GM20000 (cell line): ENCODE measurements around the gene TMEM239.

Source experiments
- DNase-seq: peaks from one replicate; pipeline ENCODE4 v3.0.0; 2012; ENCODE audit warnings: low spot score
- TF ChIP-seq, protein P1 (sequence below): IDR thresholded peaks from 2 replicates; pipeline ENCODE4 v1.5.1; 2012; ENCODE audit warnings: mild to moderate bottlenecking, control low read depth; ENCODE audit errors: extremely low read depth, missing control alignments

The TMEM239 gene

DNA sequence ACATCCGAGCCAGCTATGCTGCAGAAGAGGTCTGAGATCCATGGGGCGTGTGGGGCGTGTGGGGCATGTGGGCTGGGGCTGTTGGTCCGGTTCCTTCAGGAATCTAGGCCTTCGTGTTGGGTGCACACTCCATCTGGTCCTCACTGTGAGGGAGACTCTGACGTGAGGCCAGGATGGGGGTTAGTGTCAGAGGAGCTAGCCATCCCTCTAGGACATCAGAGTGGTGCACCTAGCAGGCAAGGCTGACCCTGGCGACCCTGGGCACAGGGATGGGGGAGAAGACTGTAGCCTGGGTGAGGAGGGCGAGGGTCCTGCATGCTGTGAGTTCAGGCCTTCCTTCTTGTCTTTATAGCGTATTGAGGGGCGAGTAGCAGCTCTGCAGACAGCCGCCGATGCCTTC, 48.5 kb downstream of the TMEM239 start:
- no peak for DNase-seq
- TF ChIP-seq, protein P1, sequence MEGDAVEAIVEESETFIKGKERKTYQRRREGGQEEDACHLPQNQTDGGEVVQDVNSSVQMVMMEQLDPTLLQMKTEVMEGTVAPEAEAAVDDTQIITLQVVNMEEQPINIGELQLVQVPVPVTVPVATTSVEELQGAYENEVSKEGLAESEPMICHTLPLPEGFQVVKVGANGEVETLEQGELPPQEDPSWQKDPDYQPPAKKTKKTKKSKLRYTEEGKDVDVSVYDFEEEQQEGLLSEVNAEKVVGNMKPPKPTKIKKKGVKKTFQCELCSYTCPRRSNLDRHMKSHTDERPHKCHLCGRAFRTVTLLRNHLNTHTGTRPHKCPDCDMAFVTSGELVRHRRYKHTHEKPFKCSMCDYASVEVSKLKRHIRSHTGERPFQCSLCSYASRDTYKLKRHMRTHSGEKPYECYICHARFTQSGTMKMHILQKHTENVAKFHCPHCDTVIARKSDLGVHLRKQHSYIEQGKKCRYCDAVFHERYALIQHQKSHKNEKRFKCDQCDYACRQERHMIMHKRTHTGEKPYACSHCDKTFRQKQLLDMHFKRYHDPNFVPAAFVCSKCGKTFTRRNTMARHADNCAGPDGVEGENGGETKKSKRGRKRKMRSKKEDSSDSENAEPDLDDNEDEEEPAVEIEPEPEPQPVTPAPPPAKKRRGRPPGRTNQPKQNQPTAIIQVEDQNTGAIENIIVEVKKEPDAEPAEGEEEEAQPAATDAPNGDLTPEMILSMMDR, result no peak

DNA sequence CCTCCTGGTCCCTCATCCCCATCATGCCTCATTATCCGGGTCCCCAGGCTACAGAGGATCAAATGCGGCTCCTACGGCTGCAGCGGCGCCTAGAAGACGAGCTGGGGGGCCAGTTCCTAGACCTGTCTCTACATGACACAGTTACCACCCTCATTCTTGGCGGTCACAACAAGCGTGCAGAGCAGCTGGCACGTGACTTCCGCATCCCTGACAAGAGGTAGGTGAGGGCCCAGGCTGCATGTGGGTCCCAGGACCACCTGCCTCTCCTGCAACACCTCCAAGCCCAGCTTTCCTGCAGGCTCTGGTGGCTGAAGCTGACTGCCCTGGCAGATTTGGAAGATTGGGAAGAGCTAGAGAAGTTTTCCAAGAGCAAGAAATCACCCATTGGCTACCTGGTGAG, 48.9 kb downstream of the TMEM239 start:
- DNase-seq, result no peak
- TF ChIP-seq, protein P1, result no peak

DNA sequence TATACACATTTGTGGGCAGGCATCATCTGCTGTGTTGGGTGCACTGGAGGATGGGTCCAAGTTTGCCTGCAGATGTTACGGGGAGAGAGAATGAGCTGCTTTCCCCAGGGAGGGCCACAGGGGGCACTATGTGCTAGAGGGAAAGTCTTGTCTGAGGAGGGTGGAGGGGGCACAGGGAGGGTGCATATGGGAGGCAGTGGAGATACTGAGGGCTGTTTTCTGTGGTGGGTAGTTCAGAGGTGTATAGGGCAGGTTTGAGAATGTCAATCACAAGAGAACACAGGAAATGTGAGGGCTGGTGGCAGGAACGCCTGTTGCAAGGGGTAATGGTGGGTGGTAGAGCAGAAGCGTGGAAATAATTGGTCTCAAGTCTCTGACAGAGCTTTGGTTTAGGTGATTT, 49.5 kb downstream of the TMEM239 start:
- TF ChIP-seq, protein P1, result no peak
- DNase-seq, result no peak

DNA sequence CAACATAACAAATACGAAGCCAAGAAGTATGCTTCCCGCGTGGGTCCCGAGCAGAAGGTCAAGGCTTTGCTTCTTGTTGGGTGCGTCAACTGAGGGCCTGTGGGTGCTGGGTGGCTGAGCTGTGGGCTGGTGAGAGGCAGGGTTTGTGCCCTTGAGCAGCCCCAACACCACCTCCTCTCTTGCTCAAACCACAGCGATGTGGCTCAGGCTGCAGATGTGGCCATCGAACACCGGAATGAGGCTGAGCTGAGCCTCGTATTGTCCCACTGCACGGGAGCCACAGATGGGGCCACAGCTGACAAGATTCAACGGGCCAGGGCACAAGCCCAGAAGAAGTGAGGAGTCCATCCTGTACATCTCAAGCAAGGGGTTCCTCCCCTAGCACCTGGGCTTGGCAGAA, 50.1 kb downstream of the TMEM239 start:
- DNase-seq, result no peak
- TF ChIP-seq, protein P1, result no peak

DNA sequence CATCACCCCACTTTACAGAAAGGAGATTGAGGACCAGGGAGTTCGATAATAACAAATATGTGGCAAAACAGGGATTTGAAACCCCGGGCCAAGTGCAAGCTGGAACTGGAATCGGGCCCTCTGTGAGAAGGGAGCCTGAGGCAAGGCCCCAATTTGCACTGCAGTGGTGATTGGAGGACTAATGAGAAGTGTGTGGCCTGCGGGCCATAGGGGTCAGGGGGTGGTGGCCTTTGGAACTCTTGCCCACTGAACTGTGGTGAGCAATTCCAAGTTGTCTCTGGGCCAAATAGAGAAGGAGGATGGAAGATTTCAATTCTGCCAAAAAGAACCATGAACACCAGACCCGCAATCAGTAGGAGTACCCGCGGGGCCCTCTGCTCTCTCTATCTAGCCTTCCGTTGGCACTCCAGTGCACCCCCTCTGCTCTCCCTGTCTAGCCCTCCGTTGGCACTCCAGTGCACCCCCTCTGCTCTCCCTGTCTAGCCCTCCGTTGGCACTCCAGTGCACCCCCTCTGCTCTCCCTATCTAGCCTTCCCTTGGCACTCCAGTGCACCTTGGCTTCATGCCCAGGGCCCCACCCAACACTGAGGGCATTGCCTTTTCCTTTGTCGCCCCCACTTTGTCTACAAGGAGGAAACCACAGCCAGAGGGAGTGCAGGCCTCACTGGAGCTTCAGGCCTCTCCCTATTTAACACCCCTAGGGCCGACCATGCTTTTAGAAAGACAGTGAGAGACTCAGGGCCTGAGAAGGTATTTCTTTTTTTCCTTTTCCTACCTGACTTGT, 51.1 kb downstream of the TMEM239 start:
- no peak for DNase-seq

More for the DNA sequence above, 51.1 kb downstream of the TMEM239 start:
- TF ChIP-seq, protein P1, result no peak
